A673 (cell line): Measurements from ENCODE around the gene TSSK6. TPM values are rescaled to one million over a fixed set of nuclear protein-coding genes. Genes with fewer than 3 reads are reported as not detected.
A peak's percentile ranks its signal among the peaks of the same experiment; 100 is the strongest.

Experiments used
- BruUV-seq: library from RNA; stranded (reverse); fragments of 400-500 nt; replicated peaks from 2 replicates; lab custom pipeline; 2021; lab: Mats Ljungman, UMichigan
- CTCF ChIA-PET: fragments of 300-600 bp; sonication (Branson Sonifier 250); formaldehyde crosslinking; loops from one replicate; lab custom pipeline; 2022; ENCODE audit warnings: antibody characterized with exemption; lab: Charles Lee
- POLR2A ChIA-PET: fragments of 300-600 bp; sonication (Branson Sonifier 250); formaldehyde crosslinking; loops from one replicate; lab custom pipeline; 2022; ENCODE audit warnings: antibody characterized with exemption; ENCODE audit not compliant: low non-redundant PET; lab: Charles Lee
- DNase-seq: peaks from one replicate; pipeline ENCODE4 v3.0.0-alpha.2; 2015; ENCODE audit warnings: low spot score
- H3K27ac ChIP-seq: fragments of 200-600 bp; sonication (generic); 2 replicates; pipeline ENCODE4 v1.5.1; 2016; ENCODE audit warnings: mixed run types, low read depth, mild to moderate bottlenecking, mixed read lengths, antibody characterized with exemption, low read length; ENCODE audit not compliant: poor library complexity, severe bottlenecking
- H3K27me3 ChIP-seq: fragments of 200-600 bp; sonication (generic); replicated peaks from 2 replicates; pipeline ENCODE4 v1.6.1; 2017; ENCODE audit warnings: mixed run types, low read depth, mild to moderate bottlenecking, mixed read lengths, antibody characterized with exemption, low read length; ENCODE audit not compliant: insufficient read depth, poor library complexity
- H3K36me3 ChIP-seq: fragments of 200-600 bp; sonication (generic); 2 replicates; pipeline ENCODE4 v1.6.1; 2016; ENCODE audit warnings: mixed run types, mild to moderate bottlenecking, mixed read lengths, antibody characterized with exemption, low read length; ENCODE audit not compliant: insufficient read depth, poor library complexity, severe bottlenecking
- H3K4me1 ChIP-seq: fragments of 200-600 bp; sonication (generic); 2 replicates; pipeline ENCODE4 v1.6.1; 2017; ENCODE audit warnings: mixed run types, mild to moderate bottlenecking, mixed read lengths, antibody characterized with exemption, low read length; ENCODE audit not compliant: insufficient read depth, poor library complexity, severe bottlenecking
- H3K4me3 ChIP-seq: fragments of 200-600 bp; sonication (generic); 2 replicates; pipeline ENCODE4 v1.5.1; 2016; ENCODE audit warnings: low read depth, mixed run types, mild to moderate bottlenecking, mixed read lengths, low read length; ENCODE audit not compliant: poor library complexity, severe bottlenecking
- H3K9me3 ChIP-seq: fragments of 200-600 bp; sonication (generic); 2 replicates; pipeline ENCODE4 v1.6.1; 2016; ENCODE audit warnings: mixed run types, low read depth, mild to moderate bottlenecking, mixed read lengths, antibody characterized with exemption, low read length; ENCODE audit not compliant: poor library complexity, severe bottlenecking
- EZH2 ChIP-seq: fragments of 200-600 bp; sonication (generic); IDR thresholded peaks from 2 replicates; pipeline ENCODE4 v1.6.1; 2017; ENCODE audit warnings: borderline replicate concordance, low read depth, mild to moderate bottlenecking, mixed read lengths, antibody characterized with exemption, low read length; ENCODE audit not compliant: poor library complexity, severe bottlenecking
- intact Hi-C: fragments of 100-400 bp; cut with micrococcal nuclease; formaldehyde crosslinking; loops from one replicate; pipeline ENCODE4 v1.10.0; 2022; ENCODE audit not compliant: unreplicated experiment
- total RNA-seq: library from RNA; stranded (reverse); gene quantifications from 2 replicates; pipeline ENCODE4 v1.2.3, GENCODE V29; 2021
- TF ChIP-seq, protein P1 (sequence below): fragments of 300-800, 200-600 bp; sonication (generic); conservative IDR thresholded peaks from 2 replicates; pipeline ENCODE4 v1.5.1; 2017; ENCODE audit warnings: low read depth, mild to moderate bottlenecking, antibody characterized with exemption, low read length, moderate library complexity, mixed read lengths

Gene TSSK6
- total RNA-seq, 1 experiment from 2014 or later = 2.5 TPM

DNA sequence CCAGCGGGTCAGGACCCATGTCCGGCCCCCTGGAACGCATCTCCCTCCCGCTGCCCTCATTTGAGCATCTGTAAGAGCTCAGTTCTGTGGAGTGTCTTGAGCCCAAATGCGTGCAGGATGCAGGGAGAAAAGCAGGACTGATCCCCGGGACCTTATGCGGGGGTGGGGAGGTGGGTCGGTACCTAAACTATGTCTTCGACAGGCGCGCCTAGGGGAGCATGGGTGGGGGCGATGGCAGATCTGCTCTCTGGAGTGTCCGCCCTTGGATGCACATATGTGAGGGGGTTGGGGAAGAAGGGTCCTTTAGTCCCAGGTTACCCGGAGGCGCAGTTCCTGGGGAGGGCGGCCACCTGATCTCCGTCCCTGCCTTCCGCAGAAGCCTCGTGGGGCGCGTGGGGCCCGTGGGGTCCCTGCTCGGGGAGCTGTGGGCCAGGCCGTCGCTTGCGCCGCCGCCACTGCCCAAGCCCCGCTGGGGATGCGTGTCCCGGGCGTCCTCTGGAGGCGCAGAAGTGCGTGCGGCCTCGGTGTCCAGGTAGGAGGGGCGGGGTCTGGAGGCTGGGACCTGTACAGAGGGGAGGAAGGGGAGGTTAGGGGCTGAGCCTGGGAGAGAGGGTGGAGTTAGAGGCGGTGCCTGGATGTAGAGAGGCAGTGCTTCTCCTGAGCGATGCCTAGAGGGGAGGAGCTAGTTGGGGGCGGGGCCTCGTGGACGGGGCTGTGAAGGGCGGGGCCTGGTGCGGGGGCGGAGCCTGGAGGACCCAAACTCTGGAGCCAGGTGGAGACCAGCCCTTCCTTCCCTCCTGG lies 25.6 kb upstream of the TSSK6 start:
- BruUV-seq = no TSS peak
- no peaks in the 10 kb centered on the region for H3K36me3 ChIP-seq
- H3K9me3 ChIP-seq = no peaks in the 10 kb centered on the region
- H3K4me1 ChIP-seq = peaks cover 13% of the 10 kb centered on the region
- no peaks in the 10 kb centered on the region for H3K27me3 ChIP-seq
- ChIA-PET POLR2A (no interaction called here), CTCF (interaction anchor here (1.0 kb wide), 2 partner anchors 12 to 51 kb away, joined by 4 to 8 read pairs; no protein-coding TSS in a partner anchor)
- no peak overlapping the region for H3K4me3 ChIP-seq
- no peak overlapping the region for H3K27ac ChIP-seq
- DNase-seq = peak; percentile 59
- intact Hi-C loops = no loop called here
- no peak for TF ChIP-seq EZH2
- TF ChIP-seq, protein P1, sequence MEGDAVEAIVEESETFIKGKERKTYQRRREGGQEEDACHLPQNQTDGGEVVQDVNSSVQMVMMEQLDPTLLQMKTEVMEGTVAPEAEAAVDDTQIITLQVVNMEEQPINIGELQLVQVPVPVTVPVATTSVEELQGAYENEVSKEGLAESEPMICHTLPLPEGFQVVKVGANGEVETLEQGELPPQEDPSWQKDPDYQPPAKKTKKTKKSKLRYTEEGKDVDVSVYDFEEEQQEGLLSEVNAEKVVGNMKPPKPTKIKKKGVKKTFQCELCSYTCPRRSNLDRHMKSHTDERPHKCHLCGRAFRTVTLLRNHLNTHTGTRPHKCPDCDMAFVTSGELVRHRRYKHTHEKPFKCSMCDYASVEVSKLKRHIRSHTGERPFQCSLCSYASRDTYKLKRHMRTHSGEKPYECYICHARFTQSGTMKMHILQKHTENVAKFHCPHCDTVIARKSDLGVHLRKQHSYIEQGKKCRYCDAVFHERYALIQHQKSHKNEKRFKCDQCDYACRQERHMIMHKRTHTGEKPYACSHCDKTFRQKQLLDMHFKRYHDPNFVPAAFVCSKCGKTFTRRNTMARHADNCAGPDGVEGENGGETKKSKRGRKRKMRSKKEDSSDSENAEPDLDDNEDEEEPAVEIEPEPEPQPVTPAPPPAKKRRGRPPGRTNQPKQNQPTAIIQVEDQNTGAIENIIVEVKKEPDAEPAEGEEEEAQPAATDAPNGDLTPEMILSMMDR = no peak

DNA sequence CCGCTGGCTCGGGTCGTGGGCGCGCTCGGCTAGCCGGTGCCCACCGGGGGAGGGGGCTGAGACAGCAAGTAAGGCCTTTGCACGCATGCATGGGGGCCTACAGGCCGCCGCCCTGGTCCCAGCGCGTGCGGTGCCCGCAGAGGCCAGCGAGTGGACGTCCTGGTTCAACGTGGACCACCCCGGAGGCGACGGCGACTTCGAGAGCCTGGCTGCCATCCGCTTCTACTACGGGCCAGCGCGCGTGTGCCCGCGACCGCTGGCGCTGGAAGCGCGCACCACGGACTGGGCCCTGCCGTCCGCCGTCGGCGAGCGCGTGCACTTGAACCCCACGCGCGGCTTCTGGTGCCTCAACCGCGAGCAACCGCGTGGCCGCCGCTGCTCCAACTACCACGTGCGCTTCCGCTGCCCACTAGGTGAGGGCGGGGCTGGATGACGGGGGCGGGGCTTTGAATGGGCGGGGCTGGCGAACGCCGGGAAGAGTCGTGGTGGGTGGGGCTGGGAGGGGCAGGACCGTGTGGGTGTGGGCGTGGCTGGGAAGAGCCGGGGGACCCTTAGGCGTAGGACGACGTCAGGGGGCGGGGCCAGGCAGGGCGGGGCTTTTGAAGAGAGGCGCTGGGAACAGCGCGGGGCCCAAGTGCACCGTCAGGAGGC lies 24.8 kb upstream of the TSSK6 start:
- peaks cover 13% of the 10 kb centered on the region for H3K4me1 ChIP-seq
- TF ChIP-seq EZH2 = no peak
- TF ChIP-seq, protein P1 = no peak
- no peak overlapping the region for H3K4me3 ChIP-seq
- intact Hi-C loops = no loop called here
- ChIA-PET CTCF (interaction anchor here (1.0 kb wide), 1 partner anchor 12 kb away, joined by 8 read pairs; no protein-coding TSS in a partner anchor), POLR2A (no interaction called here)
- no TSS peak for BruUV-seq
- H3K27me3 ChIP-seq = no peaks in the 10 kb centered on the region
- no peaks in the 10 kb centered on the region for H3K9me3 ChIP-seq
- H3K27ac ChIP-seq = no peak overlapping the region
- peak; percentile 74 for DNase-seq
- no peaks in the 10 kb centered on the region for H3K36me3 ChIP-seq

DNA sequence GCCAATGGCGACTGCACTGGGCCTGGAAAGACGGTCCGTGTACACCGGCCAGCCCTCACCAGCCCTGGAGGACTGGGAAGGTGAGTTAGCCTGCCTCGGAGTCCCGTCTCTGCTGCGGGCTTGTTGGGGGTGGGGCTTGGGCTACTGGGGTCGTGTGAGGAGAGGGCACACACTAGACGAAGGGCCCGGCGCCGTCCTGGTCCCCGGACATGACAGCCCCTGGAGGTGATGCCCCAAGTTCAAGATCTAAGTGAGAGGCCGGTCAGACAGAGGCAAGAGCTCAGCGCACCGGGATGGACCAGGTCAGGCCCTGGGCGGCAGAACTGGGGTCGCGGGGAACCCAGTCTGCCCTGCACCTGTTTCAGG lies 24.3 kb upstream of the TSSK6 start:
- H3K27me3 ChIP-seq = no peaks in the 10 kb centered on the region
- TF ChIP-seq EZH2 = no peak
- TF ChIP-seq, protein P1 = no peak
- DNase-seq = no peak
- intact Hi-C loops = no loop called here
- no TSS peak for BruUV-seq
- POLR2A ChIA-PET = no interaction called here
- H3K36me3 ChIP-seq = no peaks in the 10 kb centered on the region
- peaks cover 13% of the 10 kb centered on the region for H3K4me1 ChIP-seq
- no peaks in the 10 kb centered on the region for H3K9me3 ChIP-seq
- H3K27ac ChIP-seq = no peak overlapping the region
- CTCF ChIA-PET = no interaction called here
- no peak overlapping the region for H3K4me3 ChIP-seq
